Mucosa of descending colon (tissue), 3 donors: ENCODE measurements around the gene EOGT. TPM values are rescaled to one million over a fixed set of nuclear protein-coding genes. Genes with fewer than 3 reads are reported as not detected.

Experiments
- ATAC-seq: fragments of 200-7000 bp; cut with Tn5 transposase; one replicate; pipeline ENCODE4 v1.9.1; 2020; ENCODE audit warnings: mild to moderate bottlenecking, moderate library complexity
- DNase-seq, 3 donors: peaks; one replicate each; pipeline ENCODE4 v3.0.0-alpha.2; 2020
- H3K36me3 ChIP-seq: fragments of 200-600 bp; one replicate; pipeline ENCODE4 v1.8.0; 2021; ENCODE audit warnings: low read depth, mild to moderate bottlenecking
- H3K4me1 ChIP-seq: fragments of 200-600 bp; one replicate; pipeline ENCODE4 v1.8.0; 2021; ENCODE audit warnings: low read depth, mild to moderate bottlenecking
- H3K4me3 ChIP-seq: fragments of 200-600 bp; one replicate; pipeline ENCODE4 v1.8.0; 2021; ENCODE audit warnings: mild to moderate bottlenecking
- H3K9me3 ChIP-seq: fragments of 200-600 bp; one replicate; pipeline ENCODE4 v1.8.0; 2021; ENCODE audit warnings: mild to moderate bottlenecking
- CTCF ChIP-seq: fragments of 200-600 bp; IDR thresholded peaks from one replicate; pipeline ENCODE4 v1.8.0; 2022; ENCODE audit warnings: antibody characterized with exemption, mild to moderate bottlenecking
- intact Hi-C, 2 donors: fragments of 100-400 bp; cut with DNase I in 1 of 2; cut with micrococcal nuclease in 1 of 2; formaldehyde crosslinking; loops; one replicate each; pipeline versions ENCODE4 v1.11.0 to v1.11.1; 2022; cut with DNase I, micrococcal nuclease
- total RNA-seq, 3 donors: library from RNA; stranded (reverse); fragmentation: NEBNext Ultra II Directional in 2 of 3; extraction: Animal tissue kit (Norgen Biotek cat#: 25700) in 2 of 3; gene quantifications; one replicate each; pipeline versions ENCODE4 v1.2.1 to v1.2.4, GENCODE V29; 2021 to 2023
- donor health status: DM: no; HTN: no; CAD: no; lungs with moderate emphysema.
- donor health status: DM: no; HTN: no; CAD: no.
- donor health status: DM: no; HTN: yes; CAD: no.

The EOGT gene
- total RNA-seq, 3 donors from 2014 or later, result 16.9 to 27.3 (median 17.4) TPM

DNA sequence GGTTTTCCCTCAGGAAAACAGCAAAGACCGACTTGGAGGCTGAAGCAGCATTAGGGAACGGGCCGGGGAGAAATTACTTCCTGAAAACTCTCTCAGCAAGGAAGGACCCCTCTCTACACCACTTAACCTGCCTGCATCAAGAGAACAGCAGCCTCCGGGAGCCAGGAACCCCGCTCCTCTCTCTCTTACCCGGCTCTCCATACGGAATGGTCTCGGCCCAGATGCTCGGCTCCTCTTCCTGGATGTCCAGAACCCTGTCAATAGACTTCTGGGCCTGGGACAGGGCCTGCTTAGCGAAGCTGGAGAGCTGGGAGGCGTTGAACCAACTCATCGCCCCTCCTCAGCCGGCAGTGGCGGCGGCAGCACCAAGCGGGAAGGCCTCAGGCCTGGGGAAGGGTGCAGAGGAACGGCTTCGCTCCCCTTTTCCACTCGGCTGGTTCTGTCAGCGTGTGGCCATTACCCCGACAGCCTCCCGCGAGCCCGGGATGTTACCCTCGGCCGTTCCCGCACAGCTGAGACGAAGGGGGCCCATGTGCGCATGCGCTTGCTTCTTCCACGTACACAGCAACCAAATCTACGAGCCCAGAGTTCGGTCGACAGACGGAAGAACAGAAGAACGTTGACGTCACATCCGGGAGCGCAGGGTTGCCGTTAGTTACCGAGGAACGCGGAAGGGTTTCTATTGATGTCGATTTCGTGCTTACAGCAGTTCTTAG, 38.4 kb upstream of the EOGT start, which contains the start of gene TMF1:
Gene TMF1 (minus strand): TSS at position 578 of the 716 bp plus-strand sequence. CDS start 247 bp downstream, at position 331.
- intact Hi-C loops, result no loop called here
- Histone ChIP-seq H3K36me3 (no peaks in the 10 kb centered on the region), H3K4me1 (peaks cover 23% of the 10 kb centered on the region), H3K4me3 (peak within 1 kb of the TSS; percentile 75), H3K9me3 (no peaks in the 10 kb centered on the region)
- DNase-seq (peak; percentile 96 to 99 (median 98)), ATAC-seq (peak; percentile 96)
- no peak for TF ChIP-seq CTCF

DNA sequence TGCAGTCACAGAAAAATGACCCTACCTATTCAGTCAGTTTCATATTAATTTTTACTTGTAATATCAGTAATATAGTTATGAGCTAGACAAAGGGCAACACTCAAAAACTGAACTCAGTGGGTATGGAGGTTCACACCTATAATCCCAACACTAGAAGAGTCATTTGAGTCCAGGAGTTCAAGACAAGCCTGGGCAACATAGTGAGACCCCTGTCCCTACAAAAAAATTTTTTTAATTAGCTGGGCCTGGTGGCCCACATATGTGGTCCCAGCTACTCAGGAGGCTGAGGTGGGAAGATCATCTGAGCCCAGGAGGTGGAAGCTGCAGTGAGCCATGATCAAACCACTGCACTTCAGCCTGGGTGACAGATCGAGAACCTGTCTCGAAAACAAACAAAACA, 35.5 kb upstream of the EOGT start:
- intact Hi-C loops, result no loop called here
- H3K9me3 ChIP-seq, result no peaks in the 10 kb centered on the region
- TF ChIP-seq CTCF, result no peak
- ATAC-seq, result no peak
- H3K4me1 ChIP-seq, result peaks cover 23% of the 10 kb centered on the region
- H3K36me3 ChIP-seq, result no peaks in the 10 kb centered on the region
- H3K4me3 ChIP-seq, result no peak overlapping the region
- no peak for DNase-seq

DNA sequence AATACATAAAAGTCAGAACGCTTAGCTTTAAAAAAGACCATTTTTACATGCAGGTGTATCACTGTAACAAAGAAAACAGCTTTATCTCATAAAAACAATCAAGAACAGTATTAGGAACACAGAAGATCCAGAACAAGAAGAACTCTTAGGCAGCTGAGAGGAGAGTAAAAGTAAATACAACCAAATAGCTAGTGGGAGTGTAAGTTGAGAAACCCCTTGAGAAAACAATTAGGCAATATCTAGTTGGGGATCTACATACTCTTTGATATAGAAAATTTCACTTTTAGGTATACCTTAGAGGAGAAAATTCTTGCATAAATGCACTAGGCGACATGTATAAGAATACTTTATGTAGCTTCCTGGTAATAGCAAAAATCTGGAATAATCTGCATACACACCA, 31.1 kb upstream of the EOGT start:
- ATAC-seq, result no peak
- Histone ChIP-seq H3K4me1 (peaks cover 5% of the 10 kb centered on the region), H3K4me3 (no peak overlapping the region), H3K36me3 (no peaks in the 10 kb centered on the region), H3K9me3 (no peaks in the 10 kb centered on the region)
- TF ChIP-seq CTCF, result no peak
- no peak for DNase-seq
- intact Hi-C loops, result no loop called here

DNA sequence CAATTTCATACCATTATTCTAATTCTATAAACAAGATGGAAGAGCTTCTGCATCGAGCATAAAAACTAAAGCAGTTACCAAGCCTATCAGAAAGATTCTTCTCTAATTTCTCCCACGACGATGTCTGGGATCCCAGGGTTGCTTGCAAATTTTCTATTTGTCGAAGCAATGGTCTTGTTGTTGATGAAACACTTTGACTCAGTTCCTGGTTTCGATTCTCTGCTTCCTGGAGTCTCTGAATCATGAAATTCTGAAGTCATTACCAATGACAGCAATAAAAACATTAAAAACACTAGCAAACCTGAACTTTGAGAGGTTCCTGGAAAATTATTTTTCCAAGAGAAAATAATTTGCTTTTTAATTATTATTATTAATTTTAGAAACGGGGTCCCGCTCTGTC, 20.0 kb upstream of the EOGT start:
- DNase-seq (no peak), ATAC-seq (no peak)
- Histone ChIP-seq H3K9me3 (no peaks in the 10 kb centered on the region), H3K4me3 (no peak overlapping the region), H3K4me1 (no peaks in the 10 kb centered on the region), H3K36me3 (peaks cover 14% of the 10 kb centered on the region)
- intact Hi-C loops, result no loop called here
- no peak for TF ChIP-seq CTCF

- intact Hi-C loops, result no loop called here
- ATAC-seq, result no peak
- no peaks in the 10 kb centered on the region for H3K9me3 ChIP-seq
- DNase-seq, result no peak
- no peak overlapping the region for H3K4me3 ChIP-seq
- no peaks in the 10 kb centered on the region for H3K4me1 ChIP-seq
- H3K36me3 ChIP-seq, result peaks cover 6% of the 10 kb centered on the region
- no peak for TF ChIP-seq CTCF
Observed at GRCh38 chr3:69032737-69033136, 19.3 kb upstream of the EOGT start.
